Liver (tissue), 3 donors: Measurements from ENCODE around the gene MBD3L3.

ENCODE experiments used
- TF ChIP-seq, protein P1 (sequence below): fragments of 150-350 bp; IDR thresholded peaks from 2 replicates; pipeline ENCODE4 v1.5.1; 2017; ENCODE audit warnings: improper control_type of control experiment, low read depth, low read length; ENCODE audit not compliant: missing input control
- TF ChIP-seq, protein P2 (sequence below): IDR thresholded peaks from 2 replicates; pipeline ENCODE4 v1.6.1; 2016; ENCODE audit warnings: antibody characterized with exemption
- TF ChIP-seq, protein P3 (sequence below): IDR thresholded peaks from 2 replicates; pipeline ENCODE4 v1.6.1; 2016; ENCODE audit warnings: antibody characterized with exemption, mild to moderate bottlenecking
- donor health status: healthy.
- donor health status: healthy.

DNA sequence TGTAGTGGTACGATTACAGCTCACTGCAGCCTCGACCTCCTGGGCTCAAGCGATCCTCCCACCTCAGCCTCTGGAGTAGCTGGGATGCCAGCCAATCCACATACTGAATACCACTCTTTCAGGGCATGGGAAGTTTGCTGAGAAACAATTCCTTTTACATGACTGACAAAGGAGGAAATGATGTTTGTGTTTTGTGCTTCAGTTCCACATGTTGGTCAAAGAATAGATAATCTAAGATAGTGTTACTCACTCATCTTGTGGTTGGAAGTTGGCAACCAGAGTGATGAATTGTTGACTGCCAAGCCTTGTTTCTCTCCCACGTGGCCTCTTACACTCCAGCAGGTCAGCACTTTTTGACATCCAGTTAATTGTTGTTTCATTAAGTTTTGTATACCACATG is 44.8 kb downstream of the MBD3L3 start:
- TF ChIP-seq, protein P1, sequence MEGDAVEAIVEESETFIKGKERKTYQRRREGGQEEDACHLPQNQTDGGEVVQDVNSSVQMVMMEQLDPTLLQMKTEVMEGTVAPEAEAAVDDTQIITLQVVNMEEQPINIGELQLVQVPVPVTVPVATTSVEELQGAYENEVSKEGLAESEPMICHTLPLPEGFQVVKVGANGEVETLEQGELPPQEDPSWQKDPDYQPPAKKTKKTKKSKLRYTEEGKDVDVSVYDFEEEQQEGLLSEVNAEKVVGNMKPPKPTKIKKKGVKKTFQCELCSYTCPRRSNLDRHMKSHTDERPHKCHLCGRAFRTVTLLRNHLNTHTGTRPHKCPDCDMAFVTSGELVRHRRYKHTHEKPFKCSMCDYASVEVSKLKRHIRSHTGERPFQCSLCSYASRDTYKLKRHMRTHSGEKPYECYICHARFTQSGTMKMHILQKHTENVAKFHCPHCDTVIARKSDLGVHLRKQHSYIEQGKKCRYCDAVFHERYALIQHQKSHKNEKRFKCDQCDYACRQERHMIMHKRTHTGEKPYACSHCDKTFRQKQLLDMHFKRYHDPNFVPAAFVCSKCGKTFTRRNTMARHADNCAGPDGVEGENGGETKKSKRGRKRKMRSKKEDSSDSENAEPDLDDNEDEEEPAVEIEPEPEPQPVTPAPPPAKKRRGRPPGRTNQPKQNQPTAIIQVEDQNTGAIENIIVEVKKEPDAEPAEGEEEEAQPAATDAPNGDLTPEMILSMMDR = no peak
- TF ChIP-seq, protein P2, sequence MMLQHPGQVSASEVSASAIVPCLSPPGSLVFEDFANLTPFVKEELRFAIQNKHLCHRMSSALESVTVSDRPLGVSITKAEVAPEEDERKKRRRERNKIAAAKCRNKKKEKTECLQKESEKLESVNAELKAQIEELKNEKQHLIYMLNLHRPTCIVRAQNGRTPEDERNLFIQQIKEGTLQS = no peak
- TF ChIP-seq, protein P3, sequence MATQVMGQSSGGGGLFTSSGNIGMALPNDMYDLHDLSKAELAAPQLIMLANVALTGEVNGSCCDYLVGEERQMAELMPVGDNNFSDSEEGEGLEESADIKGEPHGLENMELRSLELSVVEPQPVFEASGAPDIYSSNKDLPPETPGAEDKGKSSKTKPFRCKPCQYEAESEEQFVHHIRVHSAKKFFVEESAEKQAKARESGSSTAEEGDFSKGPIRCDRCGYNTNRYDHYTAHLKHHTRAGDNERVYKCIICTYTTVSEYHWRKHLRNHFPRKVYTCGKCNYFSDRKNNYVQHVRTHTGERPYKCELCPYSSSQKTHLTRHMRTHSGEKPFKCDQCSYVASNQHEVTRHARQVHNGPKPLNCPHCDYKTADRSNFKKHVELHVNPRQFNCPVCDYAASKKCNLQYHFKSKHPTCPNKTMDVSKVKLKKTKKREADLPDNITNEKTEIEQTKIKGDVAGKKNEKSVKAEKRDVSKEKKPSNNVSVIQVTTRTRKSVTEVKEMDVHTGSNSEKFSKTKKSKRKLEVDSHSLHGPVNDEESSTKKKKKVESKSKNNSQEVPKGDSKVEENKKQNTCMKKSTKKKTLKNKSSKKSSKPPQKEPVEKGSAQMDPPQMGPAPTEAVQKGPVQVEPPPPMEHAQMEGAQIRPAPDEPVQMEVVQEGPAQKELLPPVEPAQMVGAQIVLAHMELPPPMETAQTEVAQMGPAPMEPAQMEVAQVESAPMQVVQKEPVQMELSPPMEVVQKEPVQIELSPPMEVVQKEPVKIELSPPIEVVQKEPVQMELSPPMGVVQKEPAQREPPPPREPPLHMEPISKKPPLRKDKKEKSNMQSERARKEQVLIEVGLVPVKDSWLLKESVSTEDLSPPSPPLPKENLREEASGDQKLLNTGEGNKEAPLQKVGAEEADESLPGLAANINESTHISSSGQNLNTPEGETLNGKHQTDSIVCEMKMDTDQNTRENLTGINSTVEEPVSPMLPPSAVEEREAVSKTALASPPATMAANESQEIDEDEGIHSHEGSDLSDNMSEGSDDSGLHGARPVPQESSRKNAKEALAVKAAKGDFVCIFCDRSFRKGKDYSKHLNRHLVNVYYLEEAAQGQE = no peak
